Spinal cord (tissue), 10 donors: ENCODE results near the gene L3MBTL3. TPM values are rescaled to one million over a fixed set of nuclear protein-coding genes. Genes with fewer than 3 reads are reported as not detected.

Experiments used
- DNase-seq, 6 donors: peaks; one replicate each; pipeline versions ENCODE4 v3.0.0 to v3.0.0-alpha.2; 2013 to 2015; ENCODE audit warnings: low spot score in 6 of 6, low read depth in 4 of 6
- H3K27ac ChIP-seq: one replicate; pipeline ENCODE4 v1.5.1; 2013; ENCODE audit warnings: low read depth, low read length, control low read depth
- H3K27me3 ChIP-seq: one replicate; pipeline ENCODE4 v1.6.1; 2013; ENCODE audit warnings: low read length; ENCODE audit not compliant: control insufficient read depth, insufficient read depth
- H3K36me3 ChIP-seq: one replicate; pipeline ENCODE4 v1.6.1; 2013; ENCODE audit warnings: low read length; ENCODE audit not compliant: control insufficient read depth, insufficient read depth
- H3K4me1 ChIP-seq: one replicate; pipeline ENCODE4 v1.6.1; 2013; ENCODE audit warnings: low read length; ENCODE audit not compliant: control insufficient read depth, insufficient read depth
- H3K4me3 ChIP-seq: one replicate; pipeline ENCODE4 v1.5.1; 2013; ENCODE audit warnings: low read depth, low read length, control low read depth
- H3K9me3 ChIP-seq: one replicate; pipeline ENCODE4 v1.6.1; 2013; ENCODE audit warnings: low read length; ENCODE audit not compliant: control insufficient read depth, insufficient read depth
- WGBS: methylation state at CpG from one replicate; pipeline ENCODE4 v1.1.5; 2013; ENCODE audit warnings: missing lambda C conversion rate; ENCODE audit not compliant: insufficient coverage; 5-methylcytosine and 5-hydroxymethylcytosine counted together
- long read RNA-seq, 4 donors: transcript quantifications; one replicate each; lab custom pipeline, GENCODE V29; 2026
- polyA plus RNA-seq, 2 donors: library from polyadenylated mRNA; unstranded; fragments of 120-200 nt; gene quantifications; one replicate each; pipeline ENCODE4 v1.2.1, GENCODE V29; 2013; ENCODE audit not compliant: insufficient read length in 2 of 2
- total RNA-seq, 2 donors: library from RNA; depleted of rRNA in 1 of 2; stranded (reverse); fragments of 120-200 nt in 1 of 2; fragments of >200 nt in 1 of 2; gene quantifications; one replicate each; pipeline versions ENCODE4 v1.2.3 to v1.2.4, GENCODE V29; 2013 to 2014
- donor health status: healthy.

The L3MBTL3 gene
- total RNA-seq, result 10 to 100 TPM; 13.3 to 17.2 TPM
- polyA plus RNA-seq, result 10 to 100 TPM; 11.8 to 13.1 TPM
- long read RNA-seq, donor 1, result 0 reads
- long read RNA-seq, donor 2, result 0 reads
- long read RNA-seq, donor 3, result 0 reads
- long read RNA-seq, donor 4, partial matches to known transcripts, result 6 of 6 reads
- long read RNA-seq, donor 4, other reads (novel, unspliced or antisense), result 0 of 6 reads

DNA sequence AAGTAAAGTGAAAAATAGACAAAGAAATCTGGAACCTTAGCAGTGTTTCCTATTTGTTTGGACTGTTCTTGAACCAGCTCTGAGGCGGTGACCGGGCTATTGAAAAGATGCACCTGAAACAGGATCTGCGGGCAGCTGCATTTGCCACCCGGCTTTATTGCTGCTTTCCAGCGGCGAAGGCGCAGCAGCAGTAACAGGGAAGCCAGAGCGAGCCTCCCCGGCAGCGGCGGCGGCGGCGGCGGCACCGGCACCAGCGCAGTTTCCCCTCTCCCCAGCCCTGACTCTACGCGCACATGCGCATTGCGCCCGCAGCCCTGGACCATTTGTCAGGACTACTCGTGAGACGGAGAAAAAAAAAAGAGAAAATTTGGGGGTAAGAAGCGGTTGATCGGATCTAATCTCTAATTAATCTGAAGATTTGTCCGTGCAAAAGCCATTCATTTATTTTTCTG is at the start of gene L3MBTL3:
Gene L3MBTL3, plus strand, starts transcription at position 290 of the 452 bp plus-strand sequence. CDS start 24,119 bp downstream, outside the sequence.
- peak; percentile 67 to 96 (median 79) for DNase-seq
- no peaks in the 10 kb centered on the region for H3K27me3 ChIP-seq
- H3K9me3 ChIP-seq, result no peaks in the 10 kb centered on the region
- peaks cover 7% of the 10 kb centered on the region for H3K4me1 ChIP-seq
- 0% methylated on average over 14 of the region's 27 CpGs for WGBS
- H3K27ac ChIP-seq, result peak within 1 kb of the TSS; percentile 77
- no peaks in the 10 kb centered on the region for H3K36me3 ChIP-seq
- peak within 1 kb of the TSS; percentile 85 for H3K4me3 ChIP-seq

DNA sequence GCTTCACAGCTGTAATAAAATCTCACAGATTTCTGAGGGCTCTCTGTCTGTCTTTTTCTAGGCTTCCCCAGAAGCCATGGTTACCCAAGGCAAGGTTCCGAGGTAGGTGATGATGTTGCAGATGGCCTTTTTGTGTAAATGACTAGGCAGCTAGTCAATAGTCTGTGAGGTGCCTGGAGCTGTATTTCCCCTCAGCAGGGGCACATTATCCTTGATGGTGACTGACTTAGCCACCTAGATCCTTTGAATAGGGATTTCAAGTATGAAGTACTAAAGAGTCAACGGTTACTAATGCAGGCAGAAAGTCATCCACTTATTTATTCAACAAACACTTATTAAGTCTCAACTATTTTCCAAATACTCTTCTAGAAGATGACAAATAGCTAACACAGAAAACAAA is 49.3 kb upstream of the L3MBTL3 start:
- Histone ChIP-seq H3K27me3 (no peaks in the 10 kb centered on the region), H3K4me3 (no peak overlapping the region), H3K27ac (no peak overlapping the region), H3K4me1 (no peaks in the 10 kb centered on the region), H3K36me3 (no peaks in the 10 kb centered on the region), H3K9me3 (no peaks in the 10 kb centered on the region)
- DNase-seq, result no peak
- 59% methylated on average over 2 of the region's 2 CpGs for WGBS

- Histone ChIP-seq H3K9me3 (peaks cover 1% of the 10 kb centered on the region), H3K4me1 (no peaks in the 10 kb centered on the region), H3K36me3 (no peaks in the 10 kb centered on the region), H3K27ac (no peak overlapping the region), H3K4me3 (no peak overlapping the region), H3K27me3 (no peaks in the 10 kb centered on the region)
- DNase-seq, result no peak
- 100% methylated on average over 1 of the region's 4 CpGs for WGBS
Measured at GRCh38 chr6:129976110-129976509, 42.3 kb upstream of the L3MBTL3 start.

GRCh38 chr6:129978148-129978916 is 40.0 kb upstream of the L3MBTL3 start:
- H3K4me1 ChIP-seq, result no peaks in the 10 kb centered on the region
- H3K27ac ChIP-seq, result no peak overlapping the region
- no peaks in the 10 kb centered on the region for H3K36me3 ChIP-seq
- H3K9me3 ChIP-seq, result peaks cover 1% of the 10 kb centered on the region
- no peak overlapping the region for H3K4me3 ChIP-seq
- no peaks in the 10 kb centered on the region for H3K27me3 ChIP-seq
- DNase-seq, result no peak
- WGBS, result 83% methylated on average over 2 of the region's 6 CpGs

- no peaks in the 10 kb centered on the region for H3K27me3 ChIP-seq
- WGBS, result no CpG with 5 or more reads among the region's 1 CpG
Measured at GRCh38 chr6:129980821-129981220, 37.6 kb upstream of the L3MBTL3 start.

DNA sequence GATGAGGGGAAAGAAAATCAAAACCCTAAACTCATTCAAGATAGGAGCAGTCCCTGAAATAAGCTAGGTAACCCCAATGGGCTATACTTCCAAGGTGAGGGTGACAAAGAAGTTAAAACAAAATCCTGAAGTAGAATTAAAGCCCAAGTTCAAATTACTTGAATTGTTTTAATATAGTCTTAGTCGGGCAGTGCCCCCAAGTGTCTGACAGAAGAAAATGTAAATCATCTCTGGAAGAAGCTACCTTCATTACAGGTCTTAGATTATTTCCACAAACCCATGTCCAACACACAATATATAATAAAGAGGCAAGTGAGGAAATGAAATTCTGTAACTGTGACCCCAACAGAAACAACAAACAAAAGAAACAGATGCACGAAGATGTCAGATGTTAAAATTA is 36.8 kb upstream of the L3MBTL3 start:
- no CpG with 5 or more reads among the region's 2 CpGs for WGBS
- H3K9me3 ChIP-seq, result peaks cover 3% of the 10 kb centered on the region
- H3K4me1 ChIP-seq, result no peaks in the 10 kb centered on the region
- no peak overlapping the region for H3K27ac ChIP-seq
- no peak for DNase-seq
- no peaks in the 10 kb centered on the region for H3K36me3 ChIP-seq
- H3K27me3 ChIP-seq, result no peaks in the 10 kb centered on the region
- no peak overlapping the region for H3K4me3 ChIP-seq

More at GRCh38 chr6:129980821-129981220, 37.6 kb upstream of the L3MBTL3 start:
- H3K9me3 ChIP-seq, result peaks cover 3% of the 10 kb centered on the region
- H3K27ac ChIP-seq, result no peak overlapping the region
- H3K4me1 ChIP-seq, result no peaks in the 10 kb centered on the region
- no peak overlapping the region for H3K4me3 ChIP-seq
- no peak for DNase-seq
- no peaks in the 10 kb centered on the region for H3K36me3 ChIP-seq

GRCh38 chr6:129989396-129989795 is 29.0 kb upstream of the L3MBTL3 start:
- no peaks in the 10 kb centered on the region for H3K27me3 ChIP-seq
- no peaks in the 10 kb centered on the region for H3K36me3 ChIP-seq
- H3K4me3 ChIP-seq, result no peak overlapping the region
- WGBS, result 100% methylated on average over 1 of the region's 1 CpG
- H3K9me3 ChIP-seq, result peaks cover 1% of the 10 kb centered on the region
- H3K27ac ChIP-seq, result no peak overlapping the region
- DNase-seq, result no peak
- no peaks in the 10 kb centered on the region for H3K4me1 ChIP-seq

DNA sequence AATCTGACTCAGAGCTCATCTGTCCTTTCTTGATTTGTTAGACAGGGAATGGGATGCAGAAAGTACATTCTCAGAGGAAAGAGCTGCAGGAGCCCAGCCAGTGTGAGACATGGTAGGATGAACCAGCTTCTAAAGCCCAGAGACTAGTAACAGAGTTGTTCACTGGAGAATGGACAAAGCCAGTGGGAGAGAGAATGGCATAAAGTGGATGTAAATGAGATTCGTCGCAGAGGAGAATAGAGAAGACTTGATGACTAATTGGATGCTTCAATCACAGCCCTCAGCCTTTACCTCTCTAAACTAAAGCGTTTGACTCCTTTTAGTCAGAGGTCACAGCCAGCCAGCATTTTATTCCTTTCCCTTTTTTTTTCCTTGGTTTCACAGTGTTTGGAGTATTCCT is 25.5 kb upstream of the L3MBTL3 start:
- no CpG with 5 or more reads among the region's 3 CpGs for WGBS
- DNase-seq, result peak in 1 of 6 donors; percentile 11
- H3K36me3 ChIP-seq, result no peaks in the 10 kb centered on the region
- H3K27ac ChIP-seq, result no peak overlapping the region
- H3K27me3 ChIP-seq, result no peaks in the 10 kb centered on the region
- H3K9me3 ChIP-seq, result no peaks in the 10 kb centered on the region
- H3K4me1 ChIP-seq, result no peaks in the 10 kb centered on the region
- no peak overlapping the region for H3K4me3 ChIP-seq

- no peak for DNase-seq
- no peaks in the 10 kb centered on the region for H3K27me3 ChIP-seq
- H3K4me3 ChIP-seq, result no peak overlapping the region
- no peak overlapping the region for H3K27ac ChIP-seq
- H3K36me3 ChIP-seq, result no peaks in the 10 kb centered on the region
- 93% methylated on average over 3 of the region's 4 CpGs for WGBS
- no peaks in the 10 kb centered on the region for H3K9me3 ChIP-seq
- no peaks in the 10 kb centered on the region for H3K4me1 ChIP-seq
Measured at GRCh38 chr6:129994410-129994809, 24.0 kb upstream of the L3MBTL3 start.

- no peaks in the 10 kb centered on the region for H3K36me3 ChIP-seq
- H3K9me3 ChIP-seq, result no peaks in the 10 kb centered on the region
- H3K4me3 ChIP-seq, result no peak overlapping the region
- no peaks in the 10 kb centered on the region for H3K27me3 ChIP-seq
- no peak overlapping the region for H3K27ac ChIP-seq
- 46% methylated on average over 5 of the region's 6 CpGs for WGBS
- no peaks in the 10 kb centered on the region for H3K4me1 ChIP-seq
- DNase-seq, result peak in 2 of 6 donors; percentile 7 to 41
Measured at GRCh38 chr6:129996387-129996786, 22.0 kb upstream of the L3MBTL3 start.
